GM12892 (cell line): ENCODE measurements around the gene FMN2.

Experiments used
- POLR2A ChIP-seq: IDR thresholded peaks from 2 replicates; pipeline ENCODE4 v1.6.1; 2011; ENCODE audit warnings: low read depth, low read length, control low read depth
- POLR2AphosphoS5 ChIP-seq: IDR thresholded peaks from 2 replicates; pipeline ENCODE4 v1.6.1; 2011; ENCODE audit warnings: low read depth, low read length, control low read depth
- TAF1 ChIP-seq: IDR thresholded peaks from 2 replicates; pipeline ENCODE4 v1.6.1; 2011; ENCODE audit warnings: low read depth, mild to moderate bottlenecking, control low read depth, low read length, borderline replicate concordance

- TF ChIP-seq POLR2A = no peak
- no peak for TF ChIP-seq POLR2AphosphoS5
- TF ChIP-seq TAF1 = no peak
Observed at GRCh38 chr1:240351690-240352089, 260.0 kb downstream of the FMN2 start.
